HepG2 (cell line): ENCODE measurements around the gene CUL9. TPM values are rescaled to one million over a fixed set of nuclear protein-coding genes. Genes with fewer than 3 reads are reported as not detected.

Experiments
- ATAC-seq: fragments of 200-7000 bp; cut with Tn5 transposase; 3 replicates; pipeline ENCODE4 v1.9.1; 2020; ENCODE audit warnings: mild to moderate bottlenecking, moderate library complexity
- BruUV-seq: library from RNA; stranded (reverse); fragments of 400-500 nt; replicated peaks from 2 replicates; lab custom pipeline; 2021; lab: Mats Ljungman, UMichigan
- CTCF ChIA-PET: fragments of 300-600 bp; formaldehyde crosslinking; extraction: SDS; loops from one replicate; lab custom pipeline; 2021; ENCODE audit warnings: low total read pairs, inconsistent platforms, low intra/inter-chr PET ratio; lab: Yijun Ruan, JAX
- POLR2A ChIA-PET: fragments of 350-600 bp; sonication (Branson Sonifier 250); formaldehyde crosslinking; loops from one replicate; lab custom pipeline; 2020; ENCODE audit warnings: antibody characterized with exemption, inconsistent platforms; lab: Yijun Ruan, JAX
- DNase-seq: peaks from one replicate; pipeline ENCODE4 v3.0.0-alpha.2; 2015; ENCODE audit warnings: low spot score
- FAIRE-seq: peaks from 3 replicates; lab custom pipeline; 2011; peaks lifted over from hg19 to GRCh38; lab: Jason Lieb, UNC
- H2AFZ ChIP-seq: one replicate; pipeline ENCODE4 v1.6.1; 2011; ENCODE audit warnings: low read length, inconsistent platforms
- H3K27ac ChIP-seq: fragments of 300-600 bp; 3 replicates; pipeline ENCODE4 v1.8.0; 2011; ENCODE audit warnings: mixed run types, mild to moderate bottlenecking, mixed read lengths, low read length, inconsistent platforms; ENCODE audit not compliant: insufficient read depth; ENCODE audit errors: extremely low read length
- H3K27me3 ChIP-seq, 2 experiments: fragments of 200-600 bp in 1 of 2; 2 replicates in 1 of 2; 3 replicates in 1 of 2; pipeline versions ENCODE4 v1.6.0 to v1.8.0; 2011; ENCODE audit warnings: low read length in 2 of 2, mild to moderate bottlenecking in 2 of 2, moderate library complexity in 2 of 2, inconsistent platforms in 1 of 2; ENCODE audit not compliant: insufficient read depth in 2 of 2, control insufficient read depth in 1 of 2
- H3K36me3 ChIP-seq, 2 experiments: fragments of 200-600 bp in 1 of 2; replicated peaks in 1 of 2; 2 replicates in 1 of 2; 3 replicates in 1 of 2; pipeline versions ENCODE4 v1.5.1 to v1.8.0; 2011; ENCODE audit warnings: low read length in 2 of 2, inconsistent platforms in 1 of 2; ENCODE audit not compliant: insufficient read depth in 2 of 2, control insufficient read depth in 1 of 2
- H3K4me1 ChIP-seq: 2 replicates; pipeline ENCODE4 v1.5.1; 2012; ENCODE audit warnings: low read length, inconsistent platforms; ENCODE audit not compliant: insufficient read depth
- H3K4me2 ChIP-seq: 2 replicates; pipeline ENCODE4 v1.6.0; 2011; ENCODE audit warnings: low read depth, low read length, inconsistent platforms
- H3K4me3 ChIP-seq, 3 experiments: fragments of 200-600 bp in 1 of 3; sonication (generic), shearing (Covaris generic) in 1 of 3; replicated peaks in 1 of 3; 2 replicates each; pipeline ENCODE4 v1.5.1; 2011 to 2016; ENCODE audit warnings: low read length in 3 of 3, inconsistent platforms in 2 of 3, low read depth in 2 of 3, mild to moderate bottlenecking in 2 of 3, control low read depth in 1 of 3, mixed read lengths in 1 of 3; ENCODE audit not compliant: insufficient read depth in 1 of 3
- H3K79me2 ChIP-seq: one replicate; pipeline ENCODE4 v1.6.1; 2011; ENCODE audit warnings: low read length, inconsistent platforms; ENCODE audit not compliant: insufficient read depth
- H3K9ac ChIP-seq: 2 replicates; pipeline ENCODE4 v1.6.0; 2011; ENCODE audit warnings: mild to moderate bottlenecking, low read depth, low read length, inconsistent platforms; ENCODE audit not compliant: insufficient read depth
- H3K9me3 ChIP-seq: 2 replicates; pipeline ENCODE4 v1.5.1; 2012; ENCODE audit warnings: mild to moderate bottlenecking, low read length
- H4K20me1 ChIP-seq: 2 replicates; pipeline ENCODE4 v1.6.0; 2011; ENCODE audit warnings: inconsistent platforms, mild to moderate bottlenecking, low read length, moderate library complexity; ENCODE audit not compliant: insufficient read depth
- AHR ChIP-seq: IDR thresholded peaks from 2 replicates; pipeline ENCODE4 v1.6.1; 2018; ENCODE audit warnings: missing genetic modification reagents, missing compliant biosample characterization
- ARHGAP35 ChIP-seq: sonication (generic); formaldehyde crosslinking; IDR thresholded peaks from 2 replicates; pipeline ENCODE4 v1.9.0; 2022; ENCODE audit warnings: mild to moderate bottlenecking, inconsistent platforms, moderate library complexity, missing genetic modification reagents, borderline replicate concordance
- ELK4 ChIP-seq: sonication (generic); formaldehyde crosslinking; IDR thresholded peaks from 2 replicates; pipeline ENCODE4 v1.9.0; 2021; ENCODE audit warnings: missing genetic modification reagents, borderline replicate concordance
- FOXM1 ChIP-seq: sonication (generic); formaldehyde crosslinking; IDR thresholded peaks from 2 replicates; pipeline ENCODE4 v1.5.0; 2020; ENCODE audit warnings: missing genetic modification reagents
- HES4 ChIP-seq: sonication (generic); formaldehyde crosslinking; IDR thresholded peaks from 2 replicates; pipeline ENCODE4 v1.9.0; 2021; ENCODE audit warnings: mild to moderate bottlenecking, missing genetic modification reagents, borderline replicate concordance
- HMGXB3 ChIP-seq: sonication (generic); formaldehyde crosslinking; IDR thresholded peaks from 2 replicates; pipeline ENCODE4 v1.4.0; 2020; ENCODE audit warnings: missing genetic modification reagents, borderline replicate concordance
- HNRNPL ChIP-seq: fragments of 200-400 bp; formaldehyde crosslinking; IDR thresholded peaks from 2 replicates; pipeline ENCODE4 v1.6.1; 2017; ENCODE audit warnings: mild to moderate bottlenecking, low read depth, low read length
- KLF12 ChIP-seq: sonication (generic); formaldehyde crosslinking; IDR thresholded peaks from 2 replicates; pipeline ENCODE4 v1.4.0; 2020; ENCODE audit warnings: missing genetic modification reagents, borderline replicate concordance
- PHF20 ChIP-seq: sonication (generic); formaldehyde crosslinking; IDR thresholded peaks from 2 replicates; pipeline ENCODE4 v1.5.0; 2020; ENCODE audit warnings: mild to moderate bottlenecking, missing genetic modification reagents
- SPEN ChIP-seq: sonication (generic); formaldehyde crosslinking; IDR thresholded peaks from 2 replicates; pipeline ENCODE4 v1.5.1; 2020; ENCODE audit warnings: low read depth, mild to moderate bottlenecking, missing genetic modification reagents
- SRSF1 ChIP-seq: fragments of 200-400 bp; formaldehyde crosslinking; optimal IDR thresholded peaks from 2 replicates; pipeline ENCODE3; 2017; ENCODE audit warnings: mild to moderate bottlenecking, low read depth, low read length, moderate library complexity
- ZFX ChIP-seq: sonication (generic); formaldehyde crosslinking; IDR thresholded peaks from 2 replicates; pipeline ENCODE4 v1.4.0; 2020; ENCODE audit warnings: mild to moderate bottlenecking, low read depth, missing genetic modification reagents, moderate library complexity
- ZNF138 ChIP-seq: sonication (generic); formaldehyde crosslinking; IDR thresholded peaks from 2 replicates; pipeline ENCODE4 v1.5.0; 2020; ENCODE audit warnings: mild to moderate bottlenecking, low read depth, missing genetic modification reagents
- ZNF883 ChIP-seq: sonication (generic); formaldehyde crosslinking; IDR thresholded peaks from 2 replicates; pipeline ENCODE4 v1.5.1; 2020; ENCODE audit warnings: mild to moderate bottlenecking, missing genetic modification reagents; ENCODE audit errors: not compliant biosample characterization
- WGBS: methylation state at CpG from one replicate; pipeline ENCODE4 v1.1.6; 2017; ENCODE audit warnings: low lambda C conversion rate; 5-methylcytosine and 5-hydroxymethylcytosine counted together
- in situ Hi-C: cut with HindIII; loops from 2 replicates; pipeline ENCODE4 v1.10.0; 2017; ENCODE audit warnings: low pct_unique_long_range_greater_than_20kb; ENCODE audit not compliant: extremely low pct_ligation_motif_present
- intact Hi-C: fragments of 100-400 bp; cut with micrococcal nuclease; formaldehyde crosslinking; loops from one replicate; pipeline ENCODE4 v1.10.0; 2022; ENCODE audit not compliant: unreplicated experiment
- polyA plus RNA-seq, 8 experiments: library from polyadenylated mRNA; depleted of rRNA in 3 of 8; stranded (reverse) in 7 of 8; unstranded in 1 of 8; fragments of >200 nt; fragmentation: Illumina TruSeq in 4 of 8; extraction: Trizol in 4 of 8; gene quantifications; 2 replicates each; pipeline versions ENCODE4 v1.2.1 to v1.2.3, GENCODE V29; 2011 to 2016; ENCODE audit warnings: low read depth in 4 of 8, missing spikeins in 1 of 8, mixed read lengths in 1 of 8; ENCODE audit not compliant: insufficient read depth in 1 of 8
- total RNA-seq, 5 experiments: library from RNA; depleted of rRNA; stranded (reverse); fragments of >200 nt; fragmentation: Illumina TruSeq; extraction: Trizol; gene quantifications; 2 replicates each; pipeline ENCODE4 v1.2.3, GENCODE V29; 2016; ENCODE audit warnings: low read depth in 1 of 5

Gene CUL9
- total and polyA plus RNA-seq, 2 of the 13 experiments (the other 11 are each of a cell fraction or from before 2014, with no cell fraction given) = 11.4 to 13.7 TPM

DNA sequence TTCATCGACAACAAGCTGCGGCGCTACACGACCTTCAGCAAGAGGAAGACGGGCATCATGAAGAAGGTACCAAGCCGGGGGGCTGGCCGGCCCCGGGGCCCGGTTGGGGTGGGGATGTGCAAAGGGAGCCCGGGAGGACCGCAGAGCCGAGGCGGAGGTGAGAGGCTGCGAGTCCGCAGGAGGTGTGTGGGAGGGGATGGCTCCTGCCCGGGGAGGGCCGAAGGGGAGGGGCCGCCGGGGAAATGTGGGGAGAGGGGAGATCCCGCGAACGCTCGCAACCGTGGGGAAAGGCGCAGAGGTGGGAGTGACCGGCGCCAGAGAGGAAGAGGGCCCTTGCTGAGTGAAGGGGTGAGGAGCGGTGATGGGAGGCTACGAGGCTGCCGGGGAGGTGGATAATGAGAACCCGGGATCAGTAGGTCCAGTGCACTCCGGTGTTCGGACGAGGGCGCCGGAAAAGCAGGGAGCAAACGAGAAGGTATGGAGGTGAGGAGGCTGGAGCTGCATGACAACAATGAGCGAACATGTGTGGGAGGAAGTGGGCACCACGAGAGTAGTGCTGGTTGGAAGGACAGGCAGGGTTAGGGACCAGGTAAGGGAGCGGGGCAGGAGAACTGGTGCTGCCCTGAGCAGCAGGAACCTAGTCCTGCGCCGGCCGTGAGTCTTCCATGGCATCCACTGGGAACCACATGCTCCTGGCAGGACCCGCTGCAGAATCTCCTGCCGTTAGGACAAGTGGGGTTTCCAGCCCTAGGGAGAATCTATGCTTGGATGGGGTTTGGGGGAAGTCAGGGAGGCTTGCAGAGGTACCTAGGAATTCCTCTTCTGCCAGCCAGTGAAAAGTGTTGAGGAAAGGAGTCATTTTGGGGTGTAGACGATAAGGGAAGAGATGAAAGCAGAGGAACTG is 9.6 kb upstream of the CUL9 start:
- peaks cover 36% of the 10 kb centered on the region for H3K79me2 ChIP-seq
- H2AFZ ChIP-seq = no peak overlapping the region
- H3K27me3 ChIP-seq = no peaks in the 10 kb centered on the region; a peak in 1 of 5 replicates
- POLR2A ChIA-PET = interaction anchor here (1.1 to 2.7 kb wide), 8 partner anchors 10 to 390 kb away, joined by 3 to 11 read pairs (median 7); partner anchors contain the start of genes ABCC10, CUL7, CUL9 and KLC4
- H3K27ac ChIP-seq = peak overlapping the region; percentile 79
- WGBS = 2% methylated on average over 46 of the region's 46 CpGs
- H3K4me1 ChIP-seq = peaks cover 37% of the 10 kb centered on the region
- H3K4me2 ChIP-seq = peak overlapping the region; percentile 95
- H3K9ac ChIP-seq = peak overlapping the region; percentile 96
- H3K9me3 ChIP-seq = no peaks in the 10 kb centered on the region
- FAIRE-seq (no peak), DNase-seq (peak; percentile 29), ATAC-seq (no peak)
- H3K36me3 ChIP-seq = peaks cover 12 to 24% of the 10 kb centered on the region in 2 experiments
- in situ Hi-C loops = no loop called here
- H4K20me1 ChIP-seq = peaks cover 32% of the 10 kb centered on the region
- intact Hi-C loops = loop anchor here (5.0 kb wide), 1 partner anchor 455 kb away; the partner anchor contains the start of gene GTPBP2
- H3K4me3 ChIP-seq = peak overlapping the region; percentile 95 to 97 (median 95)
- no TSS peak for BruUV-seq
- CTCF ChIA-PET = no interaction called here
- TF ChIP-seq FOXM1 (0 out of 2 replicates have a peak, but pooled peaks have one; percentile 65), ARHGAP35 (CRISPR knock-in tag) (no peak), SPEN (CRISPR knock-in tag) (peak; percentile 24; the same call in 1 of the 2 replicates), ELK4 (CRISPR knock-in tag) (no peak), HES4 (no peak), PHF20 (CRISPR knock-in tag) (peak; percentile 23; the same call in 1 of the 2 replicates), ZNF138 (0 out of 2 replicates have a peak, but pooled peaks have one; percentile 25), HNRNPL (peak; percentile 64; the same call in 1 of the 2 replicates), HMGXB3 (CRISPR knock-in tag) (0 out of 2 replicates have a peak, but pooled peaks have one; percentile 15), AHR (CRISPR knock-in tag) (0 out of 2 replicates have a peak, but pooled peaks have one; percentile 77), KLF12 (CRISPR knock-in tag) (no peak), ZFX (peak; percentile 26), SRSF1 (peak; percentile 16), ZNF883 (CRISPR knock-in tag) (peak; percentile 43)
